Adrenal gland (tissue), 5 donors: ENCODE measurements around the gene PALM.

ENCODE experiments used
- CTCF ChIP-seq, 6 experiments: fragments of 450-650 bp in 4 of 6; fragments of 200-600 bp in 2 of 6; sonication (generic) in 1 of 6; IDR thresholded peaks; 1 replicate in 5 of 6; 2 replicates in 1 of 6; pipeline versions ENCODE4 v1.5.1 to v1.8.0; 2016 to 2021; ENCODE audit warnings: antibody characterized with exemption in 6 of 6, mild to moderate bottlenecking in 2 of 6, moderate library complexity in 1 of 6
- POLR2A ChIP-seq, 2 donors: fragments of 450-650 bp; IDR thresholded peaks; one replicate each; pipeline ENCODE4 v1.6.1; 2017; ENCODE audit warnings: antibody characterized with exemption in 2 of 2, mild to moderate bottlenecking in 2 of 2, moderate library complexity in 1 of 2
- donor health status: DM: no; HTN: no; CAD: no.

- no peak for TF ChIP-seq CTCF (IDR thresholded peaks at IDR 0.05)
- no peak for TF ChIP-seq POLR2A (IDR thresholded peaks at IDR 0.05)
These were observed 43.0 kb downstream of the PALM start for GRCh38 chr19:751501-752341.
